Colonic mucosa (tissue), 4 donors: ENCODE measurements around the gene CXCL16. TPM values are rescaled to one million over a fixed set of nuclear protein-coding genes. Genes with fewer than 3 reads are reported as not detected.

Experiments
- DNase-seq: peaks from one replicate; pipeline ENCODE4 v3.0.0-alpha.2; 2020
- H3K27ac ChIP-seq: fragments of 200-600 bp; one replicate; pipeline ENCODE4 v1.8.0; 2021
- H3K27me3 ChIP-seq: fragments of 200-600 bp; one replicate; pipeline ENCODE4 v1.8.0; 2021
- H3K36me3 ChIP-seq: fragments of 200-600 bp; one replicate; pipeline ENCODE4 v1.8.0; 2021
- H3K4me1 ChIP-seq: fragments of 200-600 bp; one replicate; pipeline ENCODE4 v1.8.0; 2021; ENCODE audit warnings: mild to moderate bottlenecking
- H3K4me3 ChIP-seq: fragments of 200-600 bp; one replicate; pipeline ENCODE4 v1.8.0; 2021
- H3K9ac ChIP-seq, 2 donors: one replicate each; pipeline ENCODE4 v1.7.0; 2013; ENCODE audit warnings: control low read depth in 2 of 2, low read depth in 2 of 2, low read length in 2 of 2
- H3K9me3 ChIP-seq: fragments of 200-600 bp; one replicate; pipeline ENCODE4 v1.8.0; 2021
- CTCF ChIP-seq: fragments of 200-600 bp; IDR thresholded peaks from one replicate; pipeline ENCODE4 v1.8.0; 2022; ENCODE audit warnings: antibody characterized with exemption, mild to moderate bottlenecking
- intact Hi-C: fragments of 100-400 bp; cut with DNase I; formaldehyde crosslinking; loops from one replicate; pipeline ENCODE4 v1.14.1; 2022
- total RNA-seq, 2 donors: library from RNA; stranded (reverse); fragmentation: NEBNext Ultra II Directional in 1 of 2; extraction: Animal tissue kit (Norgen Biotek cat#: 25700) in 1 of 2; gene quantifications; one replicate each; pipeline ENCODE4 v1.2.1, GENCODE V29; 2021
- donor health status: healthy.
- donor health status: DM: no; HTN: no; CAD: no.
- donor health status: DM: no; HTN: no; CAD: no.

The CXCL16 gene
- total RNA-seq, 2 donors from 2014 or later, result 41.8 to 44.1 TPM

- intact Hi-C loops, result no loop called here
- no peaks in the 10 kb centered on the region for H3K36me3 ChIP-seq
- TF ChIP-seq CTCF, result no peak
- H3K27ac ChIP-seq, result no peak overlapping the region
- no peak overlapping the region for H3K9ac ChIP-seq
- no peaks in the 10 kb centered on the region for H3K4me1 ChIP-seq
- no peak for DNase-seq
- H3K27me3 ChIP-seq, result no peaks in the 10 kb centered on the region
- no peak overlapping the region for H3K4me3 ChIP-seq
- no peaks in the 10 kb centered on the region for H3K9me3 ChIP-seq
Observed at GRCh38 chr17:4766201-4766600, 26.5 kb upstream of the CXCL16 start.

- Histone ChIP-seq H3K4me1 (no peaks in the 10 kb centered on the region), H3K9ac (no peak overlapping the region), H3K27me3 (no peaks in the 10 kb centered on the region), H3K4me3 (no peak overlapping the region), H3K36me3 (no peaks in the 10 kb centered on the region), H3K9me3 (no peaks in the 10 kb centered on the region), H3K27ac (no peak overlapping the region)
- intact Hi-C loops, result no loop called here
- TF ChIP-seq CTCF, result no peak
- no peak for DNase-seq
Observed at GRCh38 chr17:4764595-4764994, 24.9 kb upstream of the CXCL16 start.

- no peaks in the 10 kb centered on the region for H3K36me3 ChIP-seq
- intact Hi-C loops, result no loop called here
- H3K4me3 ChIP-seq, result no peak overlapping the region
- DNase-seq, result no peak
- no peak for TF ChIP-seq CTCF
- no peaks in the 10 kb centered on the region for H3K27me3 ChIP-seq
- H3K9me3 ChIP-seq, result no peaks in the 10 kb centered on the region
- H3K9ac ChIP-seq, result no peak overlapping the region
- H3K27ac ChIP-seq, result no peak overlapping the region
- no peaks in the 10 kb centered on the region for H3K4me1 ChIP-seq
Observed at GRCh38 chr17:4759776-4760236, 20.1 kb upstream of the CXCL16 start.

GRCh38 chr17:4753392-4753791 lies 13.7 kb upstream of the CXCL16 start:
- intact Hi-C loops, result no loop called here
- H3K27ac ChIP-seq, result no peak overlapping the region
- no peak for TF ChIP-seq CTCF

GRCh38 chr17:4751932-4752331 lies 12.2 kb upstream of the CXCL16 start:
- Histone ChIP-seq H3K27me3 (no peaks in the 10 kb centered on the region), H3K27ac (no peak overlapping the region), H3K36me3 (no peaks in the 10 kb centered on the region), H3K9ac (no peak overlapping the region), H3K9me3 (no peaks in the 10 kb centered on the region), H3K4me1 (no peaks in the 10 kb centered on the region), H3K4me3 (no peak overlapping the region)
- TF ChIP-seq CTCF, result no peak
- intact Hi-C loops, result no loop called here
- DNase-seq, result no peak

More at GRCh38 chr17:4753392-4753791, 13.7 kb upstream of the CXCL16 start:
- DNase-seq, result no peak
- H3K9me3 ChIP-seq, result no peaks in the 10 kb centered on the region
- H3K27me3 ChIP-seq, result no peaks in the 10 kb centered on the region
- no peak overlapping the region for H3K4me3 ChIP-seq
- H3K4me1 ChIP-seq, result no peaks in the 10 kb centered on the region
- H3K36me3 ChIP-seq, result no peaks in the 10 kb centered on the region
- no peak overlapping the region for H3K9ac ChIP-seq

GRCh38 chr17:4750606-4751005 lies 10.9 kb upstream of the CXCL16 start:
- Histone ChIP-seq H3K9me3 (no peaks in the 10 kb centered on the region), H3K4me3 (no peak overlapping the region), H3K27ac (no peak overlapping the region), H3K9ac (no peak overlapping the region), H3K36me3 (no peaks in the 10 kb centered on the region), H3K4me1 (peaks cover under 1% of the 10 kb centered on the region), H3K27me3 (no peaks in the 10 kb centered on the region)
- no peak for TF ChIP-seq CTCF
- intact Hi-C loops, result no loop called here
- no peak for DNase-seq
